ENCODE results near the gene ARF3. TPM values are rescaled to one million over a fixed set of nuclear protein-coding genes. Genes with fewer than 3 reads are reported as not detected.

Gene ARF3
- total RNA-seq, 2 experiments from 2014 or later: 58.3 to 67.6 TPM

DNA sequence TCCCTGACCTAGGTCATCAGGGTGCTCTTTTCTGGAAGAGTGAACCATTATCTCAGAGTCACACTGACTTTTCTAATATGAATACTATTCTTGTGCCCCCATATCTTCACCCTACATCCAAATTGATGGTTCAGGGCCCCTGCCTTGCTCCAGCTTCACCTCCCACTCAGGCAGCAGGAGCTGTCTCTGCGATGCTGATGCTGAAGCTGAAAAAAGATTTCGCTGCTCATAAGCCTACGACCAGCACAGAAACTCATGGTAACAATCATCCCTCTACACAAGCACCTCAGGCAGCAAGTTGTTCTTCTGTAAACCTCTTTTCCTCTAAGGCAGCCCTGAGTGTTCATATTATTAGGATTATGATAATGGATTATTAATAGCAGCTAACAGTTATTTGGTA lies 3.2 kb downstream of the ARF3 start:
- POLR2A ChIA-PET: interaction anchor here (2.5 kb wide), 1 partner anchor 11 kb away, joined by 11 read pairs; no protein-coding TSS in a partner anchor
- Mint-ChIP-seq H3K4me3 (no peak overlapping the region), H3K9me3 (no peaks in the 10 kb centered on the region), H3K4me1 (ENCODE audit: low read depth) (peaks cover 25% of the 10 kb centered on the region), H3K27me3 (peaks cover 1% of the 10 kb centered on the region), H3K36me3 (ENCODE audit: low read depth) (peaks cover 2% of the 10 kb centered on the region), H3K27ac (no peak overlapping the region)
- intact Hi-C loops (cut with micrococcal nuclease): no loop called here
- ATAC-seq: no peak
- TF ChIP-seq, protein P1, sequence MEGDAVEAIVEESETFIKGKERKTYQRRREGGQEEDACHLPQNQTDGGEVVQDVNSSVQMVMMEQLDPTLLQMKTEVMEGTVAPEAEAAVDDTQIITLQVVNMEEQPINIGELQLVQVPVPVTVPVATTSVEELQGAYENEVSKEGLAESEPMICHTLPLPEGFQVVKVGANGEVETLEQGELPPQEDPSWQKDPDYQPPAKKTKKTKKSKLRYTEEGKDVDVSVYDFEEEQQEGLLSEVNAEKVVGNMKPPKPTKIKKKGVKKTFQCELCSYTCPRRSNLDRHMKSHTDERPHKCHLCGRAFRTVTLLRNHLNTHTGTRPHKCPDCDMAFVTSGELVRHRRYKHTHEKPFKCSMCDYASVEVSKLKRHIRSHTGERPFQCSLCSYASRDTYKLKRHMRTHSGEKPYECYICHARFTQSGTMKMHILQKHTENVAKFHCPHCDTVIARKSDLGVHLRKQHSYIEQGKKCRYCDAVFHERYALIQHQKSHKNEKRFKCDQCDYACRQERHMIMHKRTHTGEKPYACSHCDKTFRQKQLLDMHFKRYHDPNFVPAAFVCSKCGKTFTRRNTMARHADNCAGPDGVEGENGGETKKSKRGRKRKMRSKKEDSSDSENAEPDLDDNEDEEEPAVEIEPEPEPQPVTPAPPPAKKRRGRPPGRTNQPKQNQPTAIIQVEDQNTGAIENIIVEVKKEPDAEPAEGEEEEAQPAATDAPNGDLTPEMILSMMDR (IDR thresholded peaks at IDR 0.05): no peak
- CTCF ChIA-PET: interaction anchor here (1.2 to 51.8 kb wide), 4 partner anchors 17 to 50 kb away, joined by 4 to 896 read pairs (median 62); partner anchors contain the start of genes DDN and WNT1
- DNase-seq: no peak

DNA sequence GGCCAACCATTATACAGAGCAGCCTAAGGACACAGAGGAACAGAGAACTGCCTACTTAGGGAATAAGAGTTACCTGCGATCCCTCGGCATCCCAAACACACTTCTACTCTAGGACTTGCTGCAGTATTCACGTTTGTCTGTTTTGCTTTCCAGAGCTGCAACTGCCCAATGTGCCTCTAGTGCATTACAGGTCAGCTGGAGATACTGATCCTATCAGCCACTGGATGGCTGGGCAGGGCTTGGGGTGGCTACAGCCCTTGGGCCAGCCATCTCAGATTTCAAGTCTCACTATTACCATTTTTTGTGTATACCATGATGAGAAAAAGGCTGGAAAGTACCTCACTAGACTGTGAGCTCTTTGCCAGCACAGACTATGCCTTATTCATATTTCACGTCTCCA lies 4.6 kb downstream of the ARF3 start:
- intact Hi-C loops (cut with micrococcal nuclease): no loop called here
- Mint-ChIP-seq H3K4me1 (ENCODE audit: low read depth) (peaks cover 28% of the 10 kb centered on the region), H3K36me3 (ENCODE audit: low read depth) (peaks cover 6% of the 10 kb centered on the region), H3K27ac (no peak overlapping the region), H3K27me3 (no peaks in the 10 kb centered on the region), H3K9me3 (no peaks in the 10 kb centered on the region), H3K4me3 (no peak overlapping the region)
- ChIA-PET POLR2A (interaction anchor here (0.7 to 2.5 kb wide), 4 partner anchors 9 to 100 kb away, joined by 3 to 11 read pairs (median 4); partner anchors contain the start of genes DDX23 and FKBP11), CTCF (interaction anchor here (0.7 to 51.8 kb wide), 10 partner anchors 11 to 111 kb away, joined by 3 to 896 read pairs (median 5); partner anchors contain the start of genes DDN, DDX23, FKBP11 and WNT1)
- DNase-seq (no peak), ATAC-seq (no peak)
- TF ChIP-seq, protein P1 (IDR thresholded peaks at IDR 0.05): no peak

DNA sequence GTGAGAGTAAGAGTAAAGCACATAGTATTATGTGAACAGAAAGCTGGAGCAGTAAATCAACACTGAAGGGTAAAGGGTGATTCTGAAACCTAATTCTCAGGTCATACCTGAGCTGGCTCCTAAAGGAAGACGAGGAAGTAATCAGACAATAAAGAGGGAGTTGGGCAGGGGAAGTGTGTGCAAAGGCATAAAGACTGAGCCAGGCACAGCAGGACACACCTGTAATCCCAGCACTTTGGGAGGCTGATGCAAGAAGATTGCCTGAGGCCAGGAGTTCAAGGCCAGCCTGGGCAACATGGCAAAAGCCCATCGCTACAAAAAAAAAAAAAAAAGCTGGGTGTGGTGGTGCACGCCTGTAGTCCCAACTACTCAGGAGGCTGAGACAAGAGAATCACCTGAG lies 9.6 kb downstream of the ARF3 start:
- intact Hi-C loops (cut with micrococcal nuclease): no loop called here
- H3K27ac Mint-ChIP-seq: no peak overlapping the region
- CTCF ChIA-PET: interaction anchor here (0.9 to 51.8 kb wide), 10 partner anchors 10 to 141 kb away, joined by 3 to 896 read pairs (median 4); partner anchors contain the start of genes ARF3, DDN and WNT1
- H3K9me3 Mint-ChIP-seq: no peaks in the 10 kb centered on the region
- H3K36me3 Mint-ChIP-seq (ENCODE audit: low read depth): peaks cover 7% of the 10 kb centered on the region
- no peak for DNase-seq
- no peak for ATAC-seq
- TF ChIP-seq, protein P1 (IDR thresholded peaks at IDR 0.05): no peak
- no peak overlapping the region for H3K4me3 Mint-ChIP-seq
- no peaks in the 10 kb centered on the region for H3K27me3 Mint-ChIP-seq
- POLR2A ChIA-PET: interaction anchor here (1.0 kb wide), 1 partner anchor 11 kb away, joined by 3 read pairs; no protein-coding TSS in a partner anchor
- peaks cover 10% of the 10 kb centered on the region for H3K4me1 Mint-ChIP-seq (ENCODE audit: low read depth)

DNA sequence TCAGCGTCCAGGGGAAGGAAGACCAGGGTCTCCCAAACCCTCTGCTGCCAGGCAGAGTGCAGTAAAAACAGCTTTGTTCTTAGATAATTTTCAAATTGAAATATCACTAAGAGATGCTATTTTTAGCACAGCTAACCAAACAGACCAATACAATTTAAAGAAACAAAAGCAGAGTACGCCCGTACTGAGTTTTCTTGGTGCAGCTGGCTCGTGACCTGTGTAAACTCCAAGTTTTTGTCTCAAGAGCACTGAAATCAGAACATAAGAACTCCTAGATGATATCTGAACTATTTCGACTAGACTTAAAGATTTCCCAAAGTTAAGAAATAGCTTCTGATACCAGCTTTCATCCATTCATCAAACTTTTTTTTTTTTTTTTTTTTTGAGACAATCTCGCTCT lies 10.3 kb downstream of the ARF3 start:
- ATAC-seq (no peak), DNase-seq (no peak)
- ChIA-PET POLR2A (interaction anchor here (1.0 to 1.1 kb wide), 2 partner anchors 10 to 16 kb away, joined by 3 to 4 read pairs; no protein-coding TSS in a partner anchor), CTCF (interaction anchor here (0.9 to 51.8 kb wide), 8 partner anchors 11 to 97 kb away, joined by 3 to 896 read pairs (median 4); partner anchors contain the start of genes DDN and WNT1)
- H3K4me1 Mint-ChIP-seq (ENCODE audit: low read depth): peaks cover 10% of the 10 kb centered on the region
- peaks cover 7% of the 10 kb centered on the region for H3K36me3 Mint-ChIP-seq (ENCODE audit: low read depth)
- no peaks in the 10 kb centered on the region for H3K9me3 Mint-ChIP-seq
- no peak overlapping the region for H3K27ac Mint-ChIP-seq
- TF ChIP-seq, protein P1 (IDR thresholded peaks at IDR 0.05): no peak
- intact Hi-C loops (cut with micrococcal nuclease): no loop called here
- H3K4me3 Mint-ChIP-seq: no peak overlapping the region
- H3K27me3 Mint-ChIP-seq: no peaks in the 10 kb centered on the region

DNA sequence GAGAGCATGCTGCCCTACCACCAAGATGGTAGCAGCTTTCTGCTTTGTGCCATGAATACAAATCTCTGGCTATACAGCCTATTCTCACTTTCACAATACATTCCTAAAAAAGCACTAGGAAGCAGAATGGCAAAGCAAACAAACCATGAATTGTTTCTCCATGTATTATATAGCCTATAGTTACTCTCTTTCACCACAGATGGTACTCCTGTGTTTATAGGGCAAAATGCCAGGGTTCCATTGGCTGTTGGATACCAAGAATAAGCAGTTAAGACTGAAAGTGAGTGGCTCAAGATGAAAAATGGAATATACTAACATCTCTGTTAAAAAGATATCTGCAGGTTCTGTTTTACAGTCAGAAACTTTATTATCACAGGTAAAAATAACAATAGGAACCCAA lies 11.1 kb downstream of the ARF3 start:
- ChIA-PET POLR2A (interaction anchor here (1.1 kb wide), 1 partner anchor 15 kb away, joined by 4 read pairs; no protein-coding TSS in a partner anchor), CTCF (interaction anchor here (0.7 to 51.8 kb wide), 6 partner anchors 10 to 98 kb away, joined by 3 to 896 read pairs (median 6); partner anchors contain the start of genes DDN and WNT1)
- Mint-ChIP-seq H3K9me3 (no peaks in the 10 kb centered on the region), H3K4me1 (ENCODE audit: low read depth) (peaks cover 10% of the 10 kb centered on the region), H3K4me3 (no peak overlapping the region), H3K27me3 (no peaks in the 10 kb centered on the region), H3K27ac (no peak overlapping the region), H3K36me3 (ENCODE audit: low read depth) (peaks cover 7% of the 10 kb centered on the region)
- ATAC-seq: no peak
- TF ChIP-seq, protein P1 (IDR thresholded peaks at IDR 0.05): no peak
- DNase-seq: no peak
- intact Hi-C loops (cut with micrococcal nuclease): no loop called here

All from activated CD8-positive, alpha-beta T cell treated with anti-CD3 and anti-CD28 coated beads for 36 hours (primary cell).